Measurements from ENCODE around the gene GULP1.

Gene GULP1

GRCh38 chr2:188381614-188382013, 89.9 kb downstream of the GULP1 start:
- no peak for DNase-seq

- no peak for DNase-seq
Measured at GRCh38 chr2:188382107-188382506, 90.4 kb downstream of the GULP1 start.

- no peak for DNase-seq
Measured at GRCh38 chr2:188383158-188383557, 91.5 kb downstream of the GULP1 start.

- no peak for DNase-seq
Measured at GRCh38 chr2:188385857-188386256, 94.2 kb downstream of the GULP1 start.

- DNase-seq = no peak
Measured at GRCh38 chr2:188388831-188389230, 97.2 kb downstream of the GULP1 start.

- no peak for DNase-seq
Measured at GRCh38 chr2:188391354-188391753, 99.7 kb downstream of the GULP1 start.

- no peak for DNase-seq
Measured at GRCh38 chr2:188394931-188395472, 103.3 kb downstream of the GULP1 start.

GRCh38 chr2:188395903-188396689, 104.4 kb downstream of the GULP1 start:
- DNase-seq = no peak

GRCh38 chr2:188399159-188399558, 107.5 kb downstream of the GULP1 start:
- DNase-seq = no peak

GRCh38 chr2:188403676-188404075, 112.0 kb downstream of the GULP1 start:
- DNase-seq = no peak

GRCh38 chr2:188404341-188405004, 112.8 kb downstream of the GULP1 start:
- DNase-seq = no peak

GRCh38 chr2:188406414-188406813, 114.7 kb downstream of the GULP1 start:
- DNase-seq = no peak

- no peak for DNase-seq
Measured at GRCh38 chr2:188410504-188411235, 119.0 kb downstream of the GULP1 start.

GRCh38 chr2:188412190-188412589, 120.5 kb downstream of the GULP1 start:
- DNase-seq = no peak

- no peak for DNase-seq
Measured at GRCh38 chr2:188414411-188414810, 122.7 kb downstream of the GULP1 start.

GRCh38 chr2:188414869-188415753, 123.4 kb downstream of the GULP1 start:
- no peak for DNase-seq

GRCh38 chr2:188415754-188416083, 124.0 kb downstream of the GULP1 start:
- no peak for DNase-seq

- no peak for DNase-seq
Measured at GRCh38 chr2:188416367-188416766, 124.7 kb downstream of the GULP1 start.

GRCh38 chr2:188422726-188423125, 131.1 kb downstream of the GULP1 start:
- DNase-seq = no peak

GRCh38 chr2:188425266-188425665, 133.6 kb downstream of the GULP1 start:
- DNase-seq = no peak

- no peak for DNase-seq
Measured at GRCh38 chr2:188426121-188426520, 134.4 kb downstream of the GULP1 start.

- DNase-seq = no peak
Measured at GRCh38 chr2:188430705-188431104, 139.0 kb downstream of the GULP1 start.

- DNase-seq = no peak
Measured at GRCh38 chr2:188434018-188434417, 142.3 kb downstream of the GULP1 start.

Data from CD4-positive, alpha-beta T cell treated with Interferon alpha-2 for 1 hour (primary cell).